ENCODE results near the gene PPARD.
"Not testable (repeated sequence)": the region's sequence is repeated elsewhere in the genome, so short reads cannot be mapped to it uniquely, and the experiment has no call there.

The PPARD gene

GRCh38 chr6:35342258-35343091, at the start of gene PPARD:
TSS of gene PPARD (plus strand) at chr6:35342558. CDS start at chr6:35411088, 68,530 bp downstream.
- peak; percentile 97 for DNase-seq

- DNase-seq, result no peak
These were observed 48.7 kb upstream of the PPARD start for GRCh38 chr6:35293681-35294080.

- DNase-seq, result peak; percentile 48
These were observed 47.9 kb upstream of the PPARD start for GRCh38 chr6:35294308-35294945.

- no peak for DNase-seq
These were observed 47.3 kb upstream of the PPARD start for GRCh38 chr6:35295036-35295435.

- no peak for DNase-seq
These were observed 46.6 kb upstream of the PPARD start for GRCh38 chr6:35295521-35296315.

- no peak for DNase-seq
These were observed 45.3 kb upstream of the PPARD start for GRCh38 chr6:35296931-35297600.

GRCh38 chr6:35297601-35298481, 44.5 kb upstream of the PPARD start, which contains the start of gene DEF6:
TSS of gene DEF6 (plus strand) at chr6:35297818. CDS start at chr6:35297857, 39 bp downstream.
- DNase-seq, result peak; percentile 90

- no peak for DNase-seq
These were observed 43.7 kb upstream of the PPARD start for GRCh38 chr6:35298625-35299140.

- DNase-seq, result no peak
These were observed 42.7 kb upstream of the PPARD start for GRCh38 chr6:35299674-35300073.

- DNase-seq, result no peak
These were observed 41.5 kb upstream of the PPARD start for GRCh38 chr6:35300848-35301247.

- DNase-seq, result peak; percentile 91
These were observed 39.6 kb upstream of the PPARD start for GRCh38 chr6:35302604-35303241.

- DNase-seq, result no peak
These were observed 38.1 kb upstream of the PPARD start for GRCh38 chr6:35304299-35304698.

- DNase-seq, result peak; percentile 46
These were observed 37.2 kb upstream of the PPARD start for GRCh38 chr6:35305117-35305516.

GRCh38 chr6:35307138-35307537, 35.2 kb upstream of the PPARD start:
- not testable (repeated sequence) for DNase-seq

GRCh38 chr6:35308543-35308942, 33.8 kb upstream of the PPARD start:
- not testable (repeated sequence) for DNase-seq

- DNase-seq, result no peak
These were observed 32.6 kb upstream of the PPARD start for GRCh38 chr6:35309611-35310264.

GRCh38 chr6:35310265-35310831, 32.0 kb upstream of the PPARD start:
- DNase-seq, result peak; percentile 43

GRCh38 chr6:35311390-35312075, 30.8 kb upstream of the PPARD start:
- DNase-seq, result peak; percentile 38

GRCh38 chr6:35312076-35312800, 30.1 kb upstream of the PPARD start:
- no peak for DNase-seq

Measured in stimulated activated CD4-positive, alpha-beta T cell treated with anti-CD3 and anti-CD28 coated beads, Interleukin-1b, Interleukin-23, amount 100 ng/mL, for 48 hours (primary cell).